Measurements from ENCODE around the gene OCLN. TPM values are rescaled to one million over a fixed set of nuclear protein-coding genes. Genes with fewer than 3 reads are reported as not detected.
"Not testable (repeated sequence)": the region's sequence is repeated elsewhere in the genome, so short reads cannot be mapped to it uniquely, and the experiment has no call there.

Gene OCLN
- total RNA-seq, 1 donor from 2014 or later: 0.14 TPM

GRCh38 chr5:69568072-69568471, 75.5 kb downstream of the OCLN start:
- H3K9me3 Mint-ChIP-seq; intact Hi-C loops (cut with micrococcal nuclease); H3K4me3 Mint-ChIP-seq; H3K36me3 Mint-ChIP-seq (ENCODE audit: low read depth); H3K27ac Mint-ChIP-seq; H3K27me3 Mint-ChIP-seq; H3K4me1 Mint-ChIP-seq; DNase-seq: not testable (repeated sequence)

GRCh38 chr5:69583356-69583755, 90.8 kb downstream of the OCLN start:
- H3K4me3 Mint-ChIP-seq; H3K4me1 Mint-ChIP-seq; H3K9me3 Mint-ChIP-seq; intact Hi-C loops (cut with micrococcal nuclease); H3K27ac Mint-ChIP-seq; H3K27me3 Mint-ChIP-seq; DNase-seq; H3K36me3 Mint-ChIP-seq (ENCODE audit: low read depth): not testable (repeated sequence)

DNA sequence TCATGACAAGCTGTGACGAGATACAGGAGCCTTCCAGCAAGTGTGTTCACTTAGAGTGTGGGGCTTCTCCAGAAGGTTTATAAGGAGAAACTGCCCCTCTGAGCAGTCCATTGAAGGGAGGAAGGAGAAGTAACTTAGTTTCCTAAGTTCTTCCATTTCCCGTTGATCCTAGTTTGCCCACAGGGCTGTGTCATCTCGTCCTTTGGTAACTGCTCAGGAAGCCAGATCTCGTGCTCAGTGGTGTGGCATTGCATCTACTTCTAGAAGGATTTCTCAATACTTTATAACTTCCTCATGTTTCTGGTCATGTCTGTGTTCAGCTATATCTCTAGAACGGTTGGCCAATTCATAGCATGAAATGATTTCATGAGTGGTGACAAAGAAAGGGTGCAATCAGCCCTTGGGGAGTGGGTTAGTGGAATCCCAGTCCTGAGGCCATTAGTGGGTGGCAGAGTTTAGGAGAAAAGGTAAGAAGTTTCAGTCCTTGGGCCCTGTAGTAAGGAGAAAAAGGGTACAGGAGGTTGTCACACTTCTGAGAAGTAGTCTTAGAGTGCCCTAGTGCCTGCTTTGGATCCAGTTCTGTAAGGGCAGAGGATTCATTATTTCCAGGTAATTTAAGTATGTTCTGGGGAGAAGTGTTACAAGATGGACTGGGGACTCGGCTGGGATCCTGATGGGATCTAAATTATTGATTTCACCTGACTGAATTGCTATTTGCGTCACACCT, 103.7 kb downstream of the OCLN start:
- intact Hi-C loops (cut with micrococcal nuclease): not testable (repeated sequence)

DNA sequence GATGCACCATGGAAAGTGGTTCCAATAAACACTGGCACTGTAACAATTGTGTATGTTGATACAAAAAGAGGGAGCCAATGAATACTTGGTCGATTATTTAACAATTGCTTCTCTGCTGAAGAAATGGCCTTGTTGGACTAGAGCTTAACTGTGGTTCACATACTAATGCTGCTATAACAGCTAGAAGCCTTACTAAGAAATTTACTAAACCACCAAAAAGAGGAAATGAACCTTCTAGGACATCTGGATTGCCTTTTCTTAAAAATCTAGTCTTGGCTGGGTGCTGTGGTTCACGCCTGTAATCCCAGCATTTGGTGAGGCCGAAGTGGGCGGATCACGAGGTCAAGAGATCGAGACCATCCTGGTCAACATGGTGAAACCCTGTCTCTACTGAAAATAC, 109.4 kb downstream of the OCLN start:
- H3K27me3 Mint-ChIP-seq; H3K36me3 Mint-ChIP-seq (ENCODE audit: low read depth); DNase-seq; H3K27ac Mint-ChIP-seq; H3K9me3 Mint-ChIP-seq; H3K4me1 Mint-ChIP-seq; intact Hi-C loops (cut with micrococcal nuclease); H3K4me3 Mint-ChIP-seq: not testable (repeated sequence)

More for the DNA sequence above, 103.7 kb downstream of the OCLN start:
- H3K9me3 Mint-ChIP-seq; DNase-seq; H3K27me3 Mint-ChIP-seq; H3K4me1 Mint-ChIP-seq; H3K4me3 Mint-ChIP-seq; H3K36me3 Mint-ChIP-seq (ENCODE audit: low read depth); H3K27ac Mint-ChIP-seq: not testable (repeated sequence)

DNA sequence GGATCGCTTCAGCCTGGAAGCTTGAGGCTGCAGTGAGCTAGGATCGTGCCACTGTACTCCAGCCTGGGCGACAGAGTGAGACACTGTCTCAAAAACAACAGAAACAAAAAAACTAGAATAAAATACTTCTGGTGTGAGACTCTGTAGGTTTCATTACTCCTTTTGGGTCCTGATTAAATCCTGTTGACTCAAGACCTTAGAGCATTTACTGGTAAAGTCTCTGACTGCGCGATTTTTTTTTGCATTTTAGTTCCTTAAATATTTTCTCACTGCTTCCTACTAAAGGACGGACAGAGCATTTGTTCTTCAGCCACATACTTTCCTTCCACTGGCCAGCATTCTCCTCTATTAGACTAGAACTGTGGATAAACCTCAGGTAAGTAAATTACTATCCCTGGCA, 114.2 kb downstream of the OCLN start:
- H3K4me3 Mint-ChIP-seq; H3K36me3 Mint-ChIP-seq (ENCODE audit: low read depth); H3K27me3 Mint-ChIP-seq; intact Hi-C loops (cut with micrococcal nuclease); H3K4me1 Mint-ChIP-seq; DNase-seq; H3K27ac Mint-ChIP-seq; H3K9me3 Mint-ChIP-seq: not testable (repeated sequence)

Other genes with a start within 250 kb of the OCLN start
- 11.1 and 11.7 TPM in 2 replicates for gene CCDC125, start 160.0 kb upstream of the OCLN start, total RNA-seq
- gene AK6, start 123.3 kb upstream of the OCLN start, total RNA-seq: 66.7 and 67.0 TPM in 2 replicates
- 63.0 and 65.0 TPM in 2 replicates for gene TAF9, start 123.3 kb upstream of the OCLN start, total RNA-seq
- gene RAD17, start 123.0 kb upstream of the OCLN start, total RNA-seq: 22.7 and 26.8 TPM in 2 replicates
- 0.26 and 0.36 TPM in 2 replicates for gene MARVELD2, start 77.7 kb upstream of the OCLN start, total RNA-seq
- 63.3 and 66.5 TPM in 2 replicates for gene GTF2H2C, start 67.4 kb downstream of the OCLN start, total RNA-seq